Measurements from ENCODE around the gene CDH13.

DNA sequence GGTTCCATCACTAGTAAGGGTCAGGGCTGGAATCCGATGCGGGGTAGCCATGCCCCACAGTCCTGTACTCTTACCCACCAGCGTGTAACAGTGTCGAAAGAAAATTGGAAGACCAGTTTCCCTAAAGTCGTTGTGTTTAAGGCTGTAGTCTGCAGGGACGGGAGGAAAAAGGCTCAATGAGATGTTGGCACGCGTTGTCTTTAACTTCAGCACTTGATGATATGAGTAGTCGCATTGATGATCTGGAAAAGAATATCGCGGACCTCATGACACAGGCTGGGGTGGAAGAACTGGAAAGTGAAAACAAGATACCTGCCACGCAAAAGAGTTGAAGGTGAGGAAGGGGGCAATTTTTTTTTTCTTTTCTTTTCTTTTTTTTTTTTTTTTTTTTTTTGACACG is 1182.3 kb downstream of the CDH13 start:
- no peak for TF ChIP-seq TBL1XR1 (IDR thresholded peaks at IDR 0.05; ENCODE audit: low read depth, low read length)
- no peak for TF ChIP-seq ESRRA (IDR thresholded peaks at IDR 0.05; ENCODE audit: low read length)
- TF ChIP-seq, protein P1, sequence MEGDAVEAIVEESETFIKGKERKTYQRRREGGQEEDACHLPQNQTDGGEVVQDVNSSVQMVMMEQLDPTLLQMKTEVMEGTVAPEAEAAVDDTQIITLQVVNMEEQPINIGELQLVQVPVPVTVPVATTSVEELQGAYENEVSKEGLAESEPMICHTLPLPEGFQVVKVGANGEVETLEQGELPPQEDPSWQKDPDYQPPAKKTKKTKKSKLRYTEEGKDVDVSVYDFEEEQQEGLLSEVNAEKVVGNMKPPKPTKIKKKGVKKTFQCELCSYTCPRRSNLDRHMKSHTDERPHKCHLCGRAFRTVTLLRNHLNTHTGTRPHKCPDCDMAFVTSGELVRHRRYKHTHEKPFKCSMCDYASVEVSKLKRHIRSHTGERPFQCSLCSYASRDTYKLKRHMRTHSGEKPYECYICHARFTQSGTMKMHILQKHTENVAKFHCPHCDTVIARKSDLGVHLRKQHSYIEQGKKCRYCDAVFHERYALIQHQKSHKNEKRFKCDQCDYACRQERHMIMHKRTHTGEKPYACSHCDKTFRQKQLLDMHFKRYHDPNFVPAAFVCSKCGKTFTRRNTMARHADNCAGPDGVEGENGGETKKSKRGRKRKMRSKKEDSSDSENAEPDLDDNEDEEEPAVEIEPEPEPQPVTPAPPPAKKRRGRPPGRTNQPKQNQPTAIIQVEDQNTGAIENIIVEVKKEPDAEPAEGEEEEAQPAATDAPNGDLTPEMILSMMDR (IDR thresholded peaks at IDR 0.05 in 2 of 3, conservative IDR thresholded peaks at IDR 0.05 in 1 of 3; ENCODE audit: control insufficient read depth in 2 of 3, extremely low read depth in 1 of 3, insufficient read depth in 1 of 3, low read depth in 3 of 3, low read length in 3 of 3), result no peak
- TF ChIP-seq CEBPZ (IDR thresholded peaks at IDR 0.05; ENCODE audit: low read depth, low read length), result no peak
- no peak for TF ChIP-seq NFIC (IDR thresholded peaks at IDR 0.05; ENCODE audit: low read depth, low read length)
- TF ChIP-seq YY1 (IDR thresholded peaks at IDR 0.05; ENCODE audit: low read depth, low read length), result no peak
- no peak for TF ChIP-seq MYC (IDR thresholded peaks at IDR 0.05; ENCODE audit: insufficient read depth, insufficient read length, insufficient replicate concordance, low read length, severe bottlenecking)
- no peak for TF ChIP-seq ZBTB33 (IDR thresholded peaks at IDR 0.05)
